Mesenchymal stem cell (in vitro differentiated cells and primary cell): Measurements from ENCODE around the gene EML1.

Experiments used
- DNase-seq: peaks from one replicate; pipeline ENCODE4 v3.0.0-alpha.2; 2013
- H2AFZ ChIP-seq: one replicate; pipeline ENCODE4 v1.6.1; 2013; ENCODE audit warnings: low read depth, mild to moderate bottlenecking, control low read depth, inconsistent platforms, low read length, moderate library complexity
- H2AK5ac ChIP-seq: 2 replicates; pipeline ENCODE4 v1.6.1; 2013; ENCODE audit warnings: low read length, moderate library complexity, mild to moderate bottlenecking, inconsistent platforms; ENCODE audit not compliant: severe bottlenecking
- H2BK120ac ChIP-seq: one replicate; pipeline ENCODE4 v1.6.1; 2013; ENCODE audit warnings: low read depth, mild to moderate bottlenecking, inconsistent platforms, low read length, moderate library complexity
- H2BK12ac ChIP-seq, 2 experiments: one replicate each; pipeline ENCODE4 v1.6.1; 2013; ENCODE audit warnings: inconsistent platforms in 2 of 2, low read length in 2 of 2, mild to moderate bottlenecking in 2 of 2, moderate library complexity in 2 of 2, control low read depth in 1 of 2
- H2BK15ac ChIP-seq: one replicate; pipeline ENCODE4 v1.6.1; 2013; ENCODE audit warnings: mild to moderate bottlenecking, low read depth, inconsistent platforms; ENCODE audit not compliant: poor library complexity, severe bottlenecking
- H2BK5ac ChIP-seq: 2 replicates; pipeline ENCODE4 v1.6.1; 2013; ENCODE audit warnings: low read depth, mild to moderate bottlenecking, low read length, control low read depth, inconsistent platforms; ENCODE audit not compliant: poor library complexity, severe bottlenecking
- H3K14ac ChIP-seq, 2 experiments: one replicate each; pipeline ENCODE4 v1.6.1; 2013; ENCODE audit warnings: inconsistent platforms in 2 of 2, low read length in 2 of 2, control low read depth in 1 of 2, mild to moderate bottlenecking in 1 of 2, moderate library complexity in 1 of 2
- H3K18ac ChIP-seq, 2 experiments: one replicate each; pipeline ENCODE4 v1.6.1; 2013; ENCODE audit warnings: inconsistent platforms in 2 of 2, low read length in 2 of 2, control low read depth in 1 of 2, low read depth in 1 of 2, mild to moderate bottlenecking in 1 of 2
- H3K23ac ChIP-seq, 2 experiments: one replicate each; pipeline ENCODE4 v1.6.1; 2013; ENCODE audit warnings: inconsistent platforms in 2 of 2, low read length in 2 of 2, mild to moderate bottlenecking in 2 of 2, moderate library complexity in 2 of 2, control low read depth in 1 of 2
- H3K27ac ChIP-seq: 2 replicates; pipeline ENCODE4 v1.5.1; 2013; ENCODE audit warnings: mild to moderate bottlenecking, moderate library complexity, low read length, control low read depth, inconsistent platforms; ENCODE audit not compliant: poor library complexity, severe bottlenecking
- H3K27me3 ChIP-seq, 2 experiments: 2 replicates each; pipeline versions ENCODE4 v1.6.1 to v1.7.0; 2013; ENCODE audit warnings: low read length in 2 of 2, mild to moderate bottlenecking in 2 of 2, moderate library complexity in 2 of 2, control low read depth in 1 of 2, inconsistent platforms in 1 of 2; ENCODE audit not compliant: control insufficient read depth in 1 of 2, insufficient read depth in 1 of 2
- H3K36me3 ChIP-seq, 2 experiments: 2 replicates each; pipeline versions ENCODE4 v1.6.1 to v1.7.0; 2013; ENCODE audit warnings: low read length in 2 of 2, control low read depth in 1 of 2, inconsistent platforms in 1 of 2, low read depth in 1 of 2, mild to moderate bottlenecking in 1 of 2; ENCODE audit not compliant: insufficient read depth in 2 of 2, control insufficient read depth in 1 of 2
- H3K4ac ChIP-seq, 2 experiments: one replicate each; pipeline ENCODE4 v1.6.1; 2013; ENCODE audit warnings: inconsistent platforms in 2 of 2, low read length in 2 of 2, mild to moderate bottlenecking in 2 of 2, moderate library complexity in 2 of 2, control low read depth in 1 of 2, low read depth in 1 of 2
- H3K4me1 ChIP-seq: 2 replicates; pipeline ENCODE4 v1.6.1; 2013; ENCODE audit warnings: low read depth, low read length, control low read depth; ENCODE audit not compliant: control insufficient read depth, insufficient read depth
- H3K4me2 ChIP-seq: 2 replicates; pipeline ENCODE4 v1.6.1; 2013; ENCODE audit warnings: low read length, mild to moderate bottlenecking, inconsistent platforms; ENCODE audit not compliant: poor library complexity, severe bottlenecking
- H3K4me3 ChIP-seq, 2 experiments: 2 replicates each; pipeline versions ENCODE4 v1.5.1 to v1.7.0; 2013; ENCODE audit warnings: low read length in 2 of 2, mild to moderate bottlenecking in 2 of 2, control low read depth in 1 of 2, low read depth in 1 of 2; ENCODE audit not compliant: insufficient read depth in 1 of 2
- H3K79me1 ChIP-seq: replicated peaks from 2 replicates; pipeline ENCODE4 v1.6.1; 2013; ENCODE audit warnings: mild to moderate bottlenecking, control low read depth, low read length, inconsistent platforms; ENCODE audit not compliant: poor library complexity, severe bottlenecking
- H3K9ac ChIP-seq: 2 replicates; pipeline ENCODE4 v1.7.0; 2013; ENCODE audit warnings: mild to moderate bottlenecking, low read length, moderate library complexity
- H3K9me3 ChIP-seq: 2 replicates; pipeline ENCODE4 v1.7.0; 2013; ENCODE audit warnings: mild to moderate bottlenecking, low read length; ENCODE audit not compliant: control insufficient read depth
- H4K8ac ChIP-seq: one replicate; pipeline ENCODE4 v1.6.1; 2013; ENCODE audit warnings: inconsistent platforms, mild to moderate bottlenecking, low read length, moderate library complexity
- H4K91ac ChIP-seq: one replicate; pipeline ENCODE4 v1.6.1; 2013; ENCODE audit warnings: mild to moderate bottlenecking, low read length, inconsistent platforms
- WGBS: methylation state at CpG from one replicate; pipeline ENCODE4 v1.1.7; 2013; ENCODE audit warnings: mixed read lengths; 5-methylcytosine and 5-hydroxymethylcytosine counted together

Gene EML1

DNA sequence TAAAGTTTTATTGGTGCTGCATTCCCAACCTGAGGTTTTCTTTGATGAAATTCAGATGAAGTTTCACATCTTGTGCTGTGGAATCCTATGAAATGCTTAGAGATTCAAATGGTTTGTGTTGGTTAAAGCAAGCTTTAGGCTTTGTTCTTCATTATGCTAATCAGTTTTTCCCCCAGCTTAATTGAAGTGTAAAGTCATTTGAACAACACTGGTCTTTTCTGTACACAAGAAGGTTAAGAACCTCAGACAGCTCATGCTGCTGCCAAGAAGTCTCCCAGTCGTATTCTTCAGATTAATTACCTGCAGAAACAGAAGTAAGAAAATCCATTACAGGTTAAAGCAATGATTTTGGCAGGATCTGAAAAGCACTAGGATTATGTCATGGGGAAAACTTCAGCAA lies 48.9 kb downstream of the EML1 start:
- no peak overlapping the region for H2BK15ac ChIP-seq
- peaks cover 8% of the 10 kb centered on the region for H3K9me3 ChIP-seq
- H2AFZ ChIP-seq, result no peak overlapping the region

GRCh38 chr14:99846808-99847207 lies 53.6 kb downstream of the EML1 start:
- Histone ChIP-seq H3K4me2 (no peak overlapping the region), H3K18ac (no peak overlapping the region), H2BK120ac (no peak overlapping the region), H4K8ac (no peak overlapping the region), H3K79me1 (no peaks in the 10 kb centered on the region), H3K14ac (no peak overlapping the region), H4K91ac (no peak overlapping the region), H3K4me3 (no peak overlapping the region), H3K23ac (no peak overlapping the region), H3K36me3 (peaks cover 0 to 8% of the 10 kb centered on the region in 2 experiments), H2AK5ac (no peak overlapping the region), H3K4ac (no peak overlapping the region), H3K27me3 (no peaks in the 10 kb centered on the region), H3K27ac (no peak overlapping the region), H3K9ac (no peak overlapping the region), H2BK5ac (no peak overlapping the region), H2BK15ac (no peak overlapping the region), H2AFZ (no peak overlapping the region), H3K9me3 (peaks cover 20% of the 10 kb centered on the region), H3K4me1 (no peaks in the 10 kb centered on the region), H2BK12ac (no peak overlapping the region)
- DNase-seq, result no peak

More for the DNA sequence above, 48.9 kb downstream of the EML1 start:
- Histone ChIP-seq H4K91ac (no peak overlapping the region), H3K14ac (no peak overlapping the region), H3K27me3 (no peaks in the 10 kb centered on the region), H3K79me1 (peaks cover 8% of the 10 kb centered on the region), H3K4me3 (no peak overlapping the region), H2BK5ac (no peak overlapping the region), H3K9ac (no peak overlapping the region), H2AK5ac (no peak overlapping the region), H3K4me2 (no peak overlapping the region), H2BK12ac (no peak overlapping the region), H3K4ac (no peak overlapping the region), H3K23ac (no peak overlapping the region), H4K8ac (no peak overlapping the region), H2BK120ac (no peak overlapping the region), H3K4me1 (peaks cover 5% of the 10 kb centered on the region), H3K27ac (no peak overlapping the region), H3K18ac (no peak overlapping the region), H3K36me3 (no peaks in the 10 kb centered on the region)
- 40% methylated on average over 1 of the region's 1 CpG for WGBS
- DNase-seq, result no peak

DNA sequence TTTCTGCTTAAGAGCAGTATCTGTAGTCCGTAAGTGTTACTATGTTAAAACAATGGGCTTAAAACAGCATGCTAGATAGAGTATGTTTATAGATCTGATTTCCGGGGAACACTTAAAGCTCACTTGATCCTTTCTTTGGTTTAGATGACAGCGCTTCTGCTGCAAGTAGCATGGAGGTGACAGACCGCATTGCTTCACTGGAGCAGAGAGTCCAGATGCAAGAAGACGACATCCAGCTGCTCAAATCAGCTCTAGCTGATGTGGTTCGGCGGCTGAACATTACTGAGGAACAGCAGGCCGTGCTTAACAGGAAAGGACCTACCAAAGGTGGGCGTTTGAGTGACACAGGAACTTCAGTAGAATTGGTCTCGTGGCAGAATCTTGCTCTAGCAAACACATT lies 57.5 kb downstream of the EML1 start:
- peaks cover 20% of the 10 kb centered on the region for H3K9me3 ChIP-seq
- peaks cover 1% of the 10 kb centered on the region for H3K4me1 ChIP-seq
- H3K36me3 ChIP-seq, result peaks cover 4 to 16% of the 10 kb centered on the region in 2 experiments
- no peak overlapping the region for H3K4me2 ChIP-seq
- H3K4me3 ChIP-seq, result no peak overlapping the region
- H3K27me3 ChIP-seq, result no peaks in the 10 kb centered on the region
- WGBS, result 68% methylated on average over 10 of the region's 10 CpGs
- no peak overlapping the region for H2AK5ac ChIP-seq
- no peak overlapping the region for H3K23ac ChIP-seq
- no peak overlapping the region for H2BK12ac ChIP-seq
- no peak overlapping the region for H2BK5ac ChIP-seq
- no peak overlapping the region for H3K14ac ChIP-seq
- H3K79me1 ChIP-seq, result no peaks in the 10 kb centered on the region
- no peak overlapping the region for H2BK120ac ChIP-seq
- H3K18ac ChIP-seq, result no peak overlapping the region
- H2AFZ ChIP-seq, result no peak overlapping the region
- H3K27ac ChIP-seq, result no peak overlapping the region
- peak; percentile 35 for DNase-seq
- no peak overlapping the region for H2BK15ac ChIP-seq
- no peak overlapping the region for H4K91ac ChIP-seq
- H4K8ac ChIP-seq, result no peak overlapping the region
- H3K9ac ChIP-seq, result no peak overlapping the region
- no peak overlapping the region for H3K4ac ChIP-seq

DNA sequence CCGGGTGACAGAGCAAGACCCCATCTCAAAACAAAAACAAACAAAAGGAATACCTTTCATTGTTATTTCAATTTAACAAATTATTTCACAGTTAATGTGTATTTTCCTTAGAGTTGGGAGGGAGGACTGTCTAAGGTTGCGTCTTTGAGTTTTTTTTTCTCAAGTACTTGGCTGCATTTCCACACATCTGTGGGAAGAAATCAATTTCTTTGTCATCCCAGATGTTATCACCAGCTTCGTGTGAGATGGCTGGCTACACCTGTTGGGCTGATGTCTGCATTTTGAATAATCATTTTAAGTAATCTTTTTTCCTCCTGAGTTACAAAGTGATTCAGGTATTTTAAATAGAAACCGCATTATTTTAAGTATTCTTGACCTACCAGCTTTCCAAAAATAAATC lies 59.4 kb downstream of the EML1 start:
- no peak overlapping the region for H3K23ac ChIP-seq
- H2BK15ac ChIP-seq, result no peak overlapping the region
- H3K27ac ChIP-seq, result no peak overlapping the region
- H2BK12ac ChIP-seq, result no peak overlapping the region
- H2AFZ ChIP-seq, result no peak overlapping the region
- WGBS, result 100% methylated on average over 1 of the region's 4 CpGs
- H3K14ac ChIP-seq, result no peak overlapping the region
- H3K27me3 ChIP-seq, result no peaks in the 10 kb centered on the region
- no peak overlapping the region for H3K4me2 ChIP-seq
- no peak overlapping the region for H4K91ac ChIP-seq
- no peak overlapping the region for H4K8ac ChIP-seq
- H2BK120ac ChIP-seq, result no peak overlapping the region
- no peaks in the 10 kb centered on the region for H3K79me1 ChIP-seq
- H3K9ac ChIP-seq, result no peak overlapping the region
- H3K18ac ChIP-seq, result no peak overlapping the region
- H3K4me1 ChIP-seq, result peaks cover 1% of the 10 kb centered on the region
- H3K4ac ChIP-seq, result no peak overlapping the region
- DNase-seq, result no peak
- peaks cover 4 to 20% of the 10 kb centered on the region in 2 experiments for H3K36me3 ChIP-seq
- no peak overlapping the region for H2BK5ac ChIP-seq
- no peak overlapping the region for H3K4me3 ChIP-seq
- H3K9me3 ChIP-seq, result peaks cover 7% of the 10 kb centered on the region
- H2AK5ac ChIP-seq, result no peak overlapping the region
